ENCODE data around the gene RASSF8.

Gene RASSF8

GRCh38 chr12:25988505-25988904 lies 30.0 kb downstream of the RASSF8 start:
- DNase-seq (ENCODE audit: extremely low spot score, insufficient read length, low read depth) (no peak), FAIRE-seq (no peak)

- DNase-seq (ENCODE audit: extremely low spot score, insufficient read length, low read depth) (no peak), FAIRE-seq (no peak)
These were observed 32.0 kb downstream of the RASSF8 start for GRCh38 chr12:25990495-25990894.

DNA sequence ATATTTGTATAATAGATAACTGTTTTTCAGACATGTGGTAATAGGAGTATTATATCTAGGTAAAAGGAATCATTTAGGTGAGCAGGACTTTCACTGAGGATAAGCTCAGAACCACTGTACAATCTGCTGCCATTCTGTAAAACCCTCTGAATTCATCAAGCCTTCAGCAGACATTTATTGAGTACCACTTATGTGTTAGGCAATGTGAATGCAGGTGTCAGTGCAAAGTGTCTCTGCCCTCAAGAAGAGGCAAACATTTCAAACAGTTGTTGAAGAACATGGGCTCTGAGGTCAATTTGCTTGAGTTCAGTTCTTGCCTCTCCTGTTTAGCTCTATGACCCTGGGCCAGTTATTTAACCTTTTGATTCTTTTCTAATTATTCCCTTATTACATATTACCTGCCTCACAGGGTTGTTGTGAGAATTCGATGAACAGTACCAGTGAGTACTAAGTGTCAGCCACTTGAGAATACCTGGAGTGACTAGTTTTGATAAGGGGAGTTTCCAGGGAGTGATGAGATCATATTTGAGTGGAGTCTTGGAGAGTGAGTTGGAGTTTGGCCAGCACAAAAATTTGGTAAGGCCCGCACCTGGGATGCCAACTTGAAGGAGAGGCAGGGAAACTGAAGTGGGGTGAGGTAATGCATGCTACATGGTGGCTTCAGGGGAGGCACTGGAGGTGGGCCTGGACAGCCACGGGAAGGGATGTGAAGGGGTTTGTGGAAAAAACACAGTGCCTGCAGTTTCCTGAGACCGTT lies 33.7 kb downstream of the RASSF8 start:
- DNase-seq (ENCODE audit: extremely low spot score, insufficient read length, low read depth): no peak
- no peak for FAIRE-seq

DNA sequence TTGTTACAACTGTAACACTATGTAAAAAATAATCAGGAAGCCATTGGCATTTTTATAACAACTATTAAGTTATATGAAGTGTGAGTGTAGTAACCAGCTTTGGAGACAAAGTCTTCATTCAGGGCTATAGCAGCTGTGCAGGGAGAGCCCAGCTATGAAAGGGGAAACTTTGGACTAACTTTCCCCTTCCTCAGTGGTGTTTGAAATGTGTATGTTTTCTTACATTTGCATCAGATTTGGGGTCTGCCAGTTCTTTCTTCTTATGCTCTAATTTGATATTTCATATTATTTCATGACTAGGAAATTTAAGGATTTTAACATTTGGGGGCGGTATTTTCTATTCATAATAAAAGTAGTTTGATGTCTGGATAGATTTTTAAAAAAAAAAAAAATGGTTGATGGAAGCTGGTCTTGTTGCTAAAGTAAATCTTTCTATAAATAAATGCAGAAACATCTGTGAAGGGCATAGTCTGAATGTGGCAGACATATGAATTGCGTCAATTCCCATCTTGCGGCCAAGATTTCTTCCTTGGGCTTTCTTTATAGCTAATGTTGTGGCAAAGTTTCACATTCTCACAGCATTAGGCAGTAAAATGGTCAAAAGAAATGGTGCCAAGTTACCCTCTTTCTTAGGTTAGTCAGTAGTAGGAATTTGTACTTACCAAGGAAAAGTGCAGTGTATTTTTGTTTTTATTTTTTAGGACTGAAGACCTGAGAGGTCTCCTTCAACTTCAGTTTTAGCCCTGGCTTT lies 35.6 kb downstream of the RASSF8 start:
- no peak for DNase-seq (ENCODE audit: extremely low spot score, insufficient read length, low read depth)
- no peak for FAIRE-seq

DNA sequence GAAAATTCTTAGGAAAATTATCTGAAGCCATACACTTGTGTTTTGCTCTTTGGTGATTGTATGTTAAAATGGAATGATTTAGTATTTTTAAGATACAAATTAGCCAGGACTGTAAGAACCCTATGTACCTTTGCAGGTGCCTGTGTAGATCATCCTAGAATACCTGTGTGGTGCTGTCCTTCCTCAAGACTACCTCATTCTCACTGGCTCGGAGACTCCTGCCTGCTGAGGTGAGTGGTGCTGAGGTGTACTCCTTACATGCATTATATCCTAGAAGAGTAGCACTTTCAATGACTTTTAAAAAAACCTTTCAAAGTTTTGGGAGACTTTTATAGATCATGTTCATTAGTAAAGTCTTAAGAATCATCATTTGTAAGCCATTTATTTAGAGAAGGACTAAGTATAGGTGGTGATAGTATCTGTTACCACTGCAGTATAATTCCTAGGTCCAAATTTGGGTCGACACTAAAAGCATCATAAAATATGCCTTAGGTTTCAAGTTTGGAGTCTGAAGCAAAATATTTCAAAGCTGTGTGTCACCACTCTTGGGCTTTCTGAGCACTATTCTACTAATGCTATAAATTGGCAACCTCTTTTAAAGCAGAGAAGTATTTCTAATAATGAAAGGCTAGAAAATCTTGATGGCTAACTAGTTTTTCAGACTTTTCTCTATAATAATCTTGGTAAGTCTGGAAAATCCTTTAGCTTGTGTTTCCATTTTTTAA lies 36.6 kb downstream of the RASSF8 start:
- FAIRE-seq (no peak), DNase-seq (ENCODE audit: extremely low spot score, insufficient read length, low read depth) (no peak)

DNA sequence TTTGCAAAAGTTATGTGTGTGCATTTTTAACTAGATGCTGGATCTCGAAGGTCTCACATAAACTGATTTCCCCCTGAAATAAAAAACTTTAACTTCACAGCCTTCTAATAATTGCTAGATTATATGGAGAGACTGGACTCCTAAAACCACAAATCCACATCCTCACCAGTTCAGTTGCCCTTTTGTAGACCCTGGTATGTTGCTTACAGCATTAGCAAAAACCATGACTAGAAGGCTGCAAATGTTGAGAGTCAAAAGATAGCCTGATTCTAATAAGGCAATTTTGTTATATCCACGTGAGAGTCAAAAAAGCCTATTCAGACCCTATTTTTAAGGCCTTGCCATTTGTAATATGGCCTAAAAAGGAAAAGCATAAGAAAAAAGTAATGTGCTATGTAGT lies 37.4 kb downstream of the RASSF8 start:
- no peak for DNase-seq (ENCODE audit: extremely low spot score, insufficient read length, low read depth)
- FAIRE-seq: no peak

DNA sequence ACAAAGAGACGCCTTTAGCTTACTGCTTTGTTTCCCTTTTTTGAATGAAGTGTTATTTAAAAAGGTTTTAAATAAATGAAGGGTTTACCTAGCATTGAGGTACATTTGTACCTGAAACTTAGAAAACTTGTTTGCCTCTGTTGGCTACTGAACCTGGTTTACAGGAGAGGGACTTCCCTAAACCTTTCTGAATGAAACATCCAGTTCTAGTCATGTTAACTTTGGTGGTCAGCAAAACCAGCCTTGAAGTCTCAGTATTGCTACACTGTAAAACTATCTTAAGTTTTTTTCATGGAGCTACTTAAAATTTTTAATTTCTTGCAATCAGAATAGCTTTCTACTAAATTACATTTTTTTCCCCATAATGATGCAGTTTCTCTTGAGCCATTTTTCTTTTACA lies 38.2 kb downstream of the RASSF8 start:
- DNase-seq (ENCODE audit: extremely low spot score, insufficient read length, low read depth) (no peak), FAIRE-seq (peak; percentile 42)

DNA sequence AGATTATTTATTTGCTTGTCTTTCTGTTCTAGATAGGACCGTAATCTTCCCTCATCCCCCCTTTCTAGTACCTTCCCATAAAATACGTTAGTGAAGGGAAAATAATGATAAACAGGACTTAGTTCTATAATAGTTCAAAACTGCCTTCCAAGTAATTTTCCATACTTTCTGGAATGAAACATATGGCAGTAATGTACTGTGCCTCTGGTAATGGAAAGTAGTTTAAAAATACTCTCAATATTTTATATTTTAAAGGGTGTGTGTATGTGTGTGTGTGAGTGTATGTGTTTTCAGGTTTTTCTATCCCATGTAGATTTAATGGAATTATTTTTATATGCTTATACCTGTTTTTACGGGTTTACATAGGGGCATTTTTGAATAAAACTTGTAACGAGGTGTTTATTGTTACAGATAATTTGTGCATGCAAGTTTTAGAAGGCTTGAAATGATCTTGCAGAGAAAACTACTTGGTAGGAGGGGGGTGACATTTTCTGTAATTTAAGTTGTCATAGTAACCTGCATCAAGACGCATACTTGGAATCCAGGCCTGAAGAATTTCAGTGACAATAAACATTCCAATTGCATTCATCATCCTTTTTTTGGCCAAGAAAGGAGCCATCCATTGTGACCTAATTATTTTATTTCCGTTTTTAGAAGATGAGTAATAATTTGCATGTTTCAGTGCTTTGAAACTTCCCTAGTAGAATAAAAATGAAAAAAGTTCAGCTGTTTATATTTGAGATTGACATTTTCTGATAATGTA lies 38.9 kb downstream of the RASSF8 start:
- FAIRE-seq (no peak), DNase-seq (ENCODE audit: extremely low spot score, insufficient read length, low read depth) (no peak)

- no peak for FAIRE-seq
These were observed 42.4 kb downstream of the RASSF8 start for GRCh38 chr12:26000898-26001297.

GRCh38 chr12:26001530-26001929 lies 43.0 kb downstream of the RASSF8 start:
- FAIRE-seq (no peak), DNase-seq (ENCODE audit: extremely low spot score, insufficient read length, low read depth) (no peak)

More at GRCh38 chr12:26000898-26001297, 42.4 kb downstream of the RASSF8 start:
- no peak for DNase-seq (ENCODE audit: extremely low spot score, insufficient read length, low read depth)

GRCh38 chr12:26003065-26003464 lies 44.6 kb downstream of the RASSF8 start:
- DNase-seq (ENCODE audit: extremely low spot score, insufficient read length, low read depth) (no peak), FAIRE-seq (no peak)

GRCh38 chr12:26007566-26007965 lies 49.1 kb downstream of the RASSF8 start:
- FAIRE-seq (no peak), DNase-seq (ENCODE audit: extremely low spot score, insufficient read length, low read depth) (no peak)

DNA sequence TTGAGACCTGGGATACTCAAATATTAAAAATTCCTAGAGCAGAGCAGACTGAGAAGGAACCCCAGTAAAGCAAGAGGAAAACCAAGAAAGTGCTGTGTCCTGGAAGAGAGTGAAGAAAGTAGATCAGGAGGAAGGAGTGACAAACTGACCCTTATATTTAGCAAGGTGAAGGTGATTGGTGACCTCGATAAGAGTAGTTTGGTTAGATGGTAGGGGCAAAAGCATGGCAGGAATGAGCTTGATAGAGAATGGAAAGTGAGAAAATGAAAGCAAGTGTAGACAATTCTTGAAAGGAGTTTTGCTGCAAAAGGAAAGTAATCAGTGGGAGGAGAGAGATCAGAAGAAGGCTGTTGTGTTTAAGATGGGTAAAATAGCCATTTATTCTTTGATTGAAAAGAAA lies 51.1 kb downstream of the RASSF8 start:
- FAIRE-seq: no peak
- no peak for DNase-seq (ENCODE audit: extremely low spot score, insufficient read length, low read depth)

- FAIRE-seq: no peak
- DNase-seq (ENCODE audit: extremely low spot score, insufficient read length, low read depth): no peak
These were observed 51.9 kb downstream of the RASSF8 start for GRCh38 chr12:26010293-26010821.

DNA sequence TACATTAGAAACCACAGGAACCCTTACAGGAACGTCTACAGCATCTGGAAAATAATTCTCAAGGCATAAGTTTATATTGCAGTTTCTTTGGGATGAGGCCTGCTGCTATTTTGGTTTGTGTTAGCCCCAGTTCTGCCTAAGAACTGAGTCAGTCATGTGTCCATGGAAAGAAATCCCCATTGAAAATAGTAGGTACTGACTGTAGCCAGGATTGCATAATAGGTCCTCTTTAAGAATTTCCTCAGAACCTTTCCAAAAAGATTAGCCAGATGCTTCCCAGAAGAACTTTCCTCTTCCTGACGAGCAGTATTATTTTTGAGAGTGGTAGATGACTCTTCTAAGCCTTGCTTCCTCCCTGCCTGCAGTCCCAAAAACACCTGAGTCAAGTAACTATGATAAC lies 52.6 kb downstream of the RASSF8 start:
- FAIRE-seq (no peak), DNase-seq (ENCODE audit: extremely low spot score, insufficient read length, low read depth) (no peak)

GRCh38 chr12:26014085-26014484 lies 55.6 kb downstream of the RASSF8 start:
- FAIRE-seq (no peak), DNase-seq (ENCODE audit: extremely low spot score, insufficient read length, low read depth) (no peak)

- no peak for FAIRE-seq
These were observed 58.0 kb downstream of the RASSF8 start for GRCh38 chr12:26016516-26016915.

DNA sequence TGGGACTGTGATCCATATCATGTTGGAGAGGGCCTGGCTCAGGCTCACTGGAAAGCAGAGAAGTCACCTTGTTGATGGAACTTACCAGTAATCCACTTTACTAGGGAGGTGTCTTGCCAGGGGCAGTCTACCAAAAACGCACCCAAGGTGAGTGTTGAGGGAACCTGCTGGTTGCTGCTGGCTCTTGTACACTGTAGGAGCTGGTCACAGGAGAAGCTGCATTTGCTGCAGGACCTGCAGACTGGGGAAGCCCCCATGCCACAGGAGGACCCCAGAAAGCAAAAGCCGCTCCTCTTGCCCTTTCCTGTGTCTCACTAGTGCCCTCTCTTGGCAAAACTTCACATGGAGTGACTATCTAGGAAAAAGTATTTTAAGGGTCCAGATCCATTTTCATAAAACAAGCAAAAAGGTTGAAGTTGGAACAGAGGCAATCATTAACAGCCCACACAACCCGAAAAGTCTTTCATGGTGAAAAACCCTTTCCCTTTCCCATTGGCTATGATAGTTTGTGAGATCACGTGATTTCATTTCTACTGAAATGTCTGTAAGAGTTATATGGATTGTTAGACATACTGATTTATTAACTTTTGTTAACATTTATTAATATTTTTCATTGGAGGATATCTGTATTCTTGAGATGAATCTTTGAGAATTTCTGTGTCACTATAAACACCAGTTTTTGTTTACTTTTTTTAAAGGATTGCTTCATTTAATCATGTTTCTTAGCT lies 59.2 kb downstream of the RASSF8 start:
- FAIRE-seq (no peak), DNase-seq (ENCODE audit: extremely low spot score, insufficient read length, low read depth) (no peak)

More at GRCh38 chr12:26016516-26016915, 58.0 kb downstream of the RASSF8 start:
- DNase-seq (ENCODE audit: extremely low spot score, insufficient read length, low read depth): no peak

- FAIRE-seq (no peak), DNase-seq (ENCODE audit: extremely low spot score, insufficient read length, low read depth) (no peak)
These were observed 60.4 kb downstream of the RASSF8 start for GRCh38 chr12:26018926-26019325.
